UCSD-AML1 (cell line): ENCODE results near the gene SINHCAF.
"Not testable (repeated sequence)": the region's sequence is repeated elsewhere in the genome, so short reads cannot be mapped to it uniquely, and the experiment has no call there.

ENCODE experiments used
- DNase-seq: peaks from one replicate; lab custom pipeline; 2025; ENCODE audit not compliant: unreplicated experiment; lab: John Stamatoyannopoulos, UW

Gene SINHCAF

DNA sequence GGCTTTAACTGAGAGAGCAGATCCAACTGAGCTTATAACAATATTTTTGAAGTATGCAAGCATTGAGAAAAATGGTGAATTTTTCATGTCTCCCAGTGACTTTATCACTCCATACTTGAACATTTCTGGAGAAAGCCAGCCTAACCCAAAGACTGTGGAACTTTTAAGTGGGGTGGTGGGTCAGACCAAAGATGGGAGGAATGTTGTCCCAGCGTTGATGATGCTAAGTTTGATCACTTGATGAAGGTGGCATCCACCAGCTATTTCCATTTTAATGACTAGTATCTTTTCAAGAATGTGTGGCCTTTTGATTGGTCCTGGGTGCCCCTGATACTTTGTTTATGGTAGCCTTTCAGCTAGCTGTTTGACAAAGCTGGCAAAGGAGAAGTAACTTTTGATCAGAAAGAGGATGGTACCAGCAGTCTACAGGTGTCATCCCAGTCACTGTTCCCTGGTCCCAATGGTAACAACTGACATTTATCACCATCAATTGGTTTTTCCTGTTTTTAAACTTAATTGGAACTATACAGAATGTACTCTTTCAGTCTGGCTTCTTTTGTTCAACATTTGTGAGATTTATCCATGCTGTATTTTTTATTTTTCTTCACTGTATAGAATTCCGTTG, 14.2 kb downstream of the SINHCAF start:
- no peak for DNase-seq

DNA sequence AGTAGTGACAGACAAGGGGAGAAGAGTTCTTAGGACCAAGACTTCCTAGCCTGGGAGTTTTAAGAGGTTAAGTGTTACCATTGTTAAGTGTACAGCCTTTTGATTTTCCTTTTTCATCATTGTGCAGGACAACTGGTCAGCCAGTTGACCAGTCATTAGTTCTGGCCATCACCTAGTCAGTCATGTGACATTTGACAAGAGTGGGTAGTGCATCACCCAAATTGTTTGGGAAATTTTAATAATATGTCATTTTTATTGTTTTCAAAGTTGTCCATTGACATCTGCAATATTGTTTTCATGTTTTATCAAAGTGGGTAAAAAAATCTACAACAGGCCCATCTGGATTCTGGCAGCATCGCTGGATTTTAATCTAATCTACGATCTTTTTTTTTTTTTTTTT, 15.5 kb downstream of the SINHCAF start:
- no peak for DNase-seq

DNA sequence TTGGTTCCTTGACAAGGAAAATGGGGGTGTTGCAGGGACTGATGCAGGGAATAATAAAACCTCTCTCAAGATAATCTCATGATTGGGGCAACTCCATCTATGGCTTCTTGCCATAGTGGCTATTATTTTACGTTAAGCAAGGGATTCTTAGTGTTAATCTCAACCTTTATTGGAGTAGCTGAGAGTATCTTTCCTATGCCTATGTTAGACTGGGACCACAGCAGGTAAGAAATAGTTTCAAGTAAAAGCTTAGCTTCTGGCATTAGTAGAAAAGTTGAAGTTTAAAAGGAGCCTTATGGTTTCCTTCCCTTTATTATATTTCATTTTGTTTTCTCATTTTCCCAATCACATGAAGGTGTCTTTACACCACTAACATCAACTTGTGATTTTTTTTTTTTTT, 16.7 kb downstream of the SINHCAF start:
- no peak for DNase-seq

DNA sequence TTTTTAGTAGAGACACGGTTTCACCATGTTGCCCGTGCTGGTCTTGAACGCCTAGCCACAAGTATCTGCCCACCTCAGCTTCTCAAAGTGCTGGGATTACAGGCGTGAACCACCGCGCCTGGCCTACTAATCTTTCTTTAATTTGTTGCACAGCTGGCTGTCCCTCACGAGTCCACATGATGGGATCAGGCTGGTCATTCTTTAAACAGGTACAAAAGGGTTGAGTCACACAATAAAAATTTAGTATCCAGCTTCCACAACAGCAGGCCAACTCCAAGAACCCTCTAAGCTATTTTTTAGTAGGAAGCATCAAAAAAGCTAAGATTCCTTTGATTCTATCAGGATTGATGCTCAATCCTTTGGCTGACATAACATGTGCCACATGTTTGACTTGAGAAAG, 17.8 kb downstream of the SINHCAF start:
- DNase-seq, result no peak

DNA sequence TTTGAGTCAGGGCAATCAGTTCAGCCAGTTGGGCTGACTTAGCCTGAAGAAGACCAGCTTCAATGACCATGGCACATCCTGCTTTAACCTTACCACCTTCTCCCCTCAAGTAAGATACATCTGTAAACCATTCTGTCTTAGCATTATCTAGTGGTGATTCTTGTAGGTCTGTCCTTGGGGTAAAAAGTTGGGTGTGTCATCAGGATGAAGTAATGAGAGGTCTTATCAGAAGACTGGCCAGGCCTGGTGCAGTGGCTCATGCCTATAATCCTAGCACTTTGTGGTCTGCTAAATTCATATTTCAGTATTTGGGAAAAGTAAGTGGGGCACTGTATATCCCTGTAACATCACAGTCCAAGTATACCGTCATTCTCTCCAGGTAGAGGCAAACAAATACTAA, 19.1 kb downstream of the SINHCAF start:
- no peak for DNase-seq

DNA sequence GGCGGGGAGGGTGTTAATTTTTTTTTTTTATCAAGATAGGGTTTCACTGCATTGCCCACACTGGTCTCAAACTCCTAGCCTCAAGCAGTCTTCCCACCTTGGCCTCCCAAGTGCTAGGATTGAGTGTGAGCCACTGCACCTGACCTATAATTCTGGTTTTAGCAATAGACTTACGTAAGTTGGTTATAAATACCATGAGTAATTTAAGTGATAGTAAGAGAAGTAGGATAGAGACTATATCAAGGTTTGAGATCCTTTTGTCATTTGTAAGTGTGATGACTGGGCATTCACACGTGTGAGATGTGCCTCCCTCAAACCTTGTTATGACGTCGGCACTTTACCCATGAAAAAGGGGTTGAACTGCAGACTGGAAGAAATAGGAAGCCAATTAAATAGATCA, 22.5 kb downstream of the SINHCAF start:
- no peak for DNase-seq

DNA sequence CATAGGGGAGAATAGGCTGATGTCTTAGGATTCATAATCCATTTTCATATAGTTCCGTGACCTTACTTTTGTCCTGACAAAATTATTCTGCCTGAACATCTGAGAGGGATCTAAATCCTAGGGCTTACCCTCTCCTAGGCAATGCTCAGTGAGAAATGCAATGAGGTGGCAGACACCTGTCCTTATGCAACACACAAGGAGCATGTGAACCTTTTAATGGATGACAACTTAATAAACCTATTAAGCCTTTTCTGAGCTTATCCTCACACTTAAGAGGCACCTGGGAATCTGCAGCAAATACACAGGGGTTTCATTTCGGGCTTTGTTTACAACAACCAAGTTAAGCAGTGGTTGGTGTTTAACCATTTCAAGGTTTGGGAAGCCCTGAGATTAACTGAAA, 24.6 kb downstream of the SINHCAF start:
- DNase-seq, result no peak

DNA sequence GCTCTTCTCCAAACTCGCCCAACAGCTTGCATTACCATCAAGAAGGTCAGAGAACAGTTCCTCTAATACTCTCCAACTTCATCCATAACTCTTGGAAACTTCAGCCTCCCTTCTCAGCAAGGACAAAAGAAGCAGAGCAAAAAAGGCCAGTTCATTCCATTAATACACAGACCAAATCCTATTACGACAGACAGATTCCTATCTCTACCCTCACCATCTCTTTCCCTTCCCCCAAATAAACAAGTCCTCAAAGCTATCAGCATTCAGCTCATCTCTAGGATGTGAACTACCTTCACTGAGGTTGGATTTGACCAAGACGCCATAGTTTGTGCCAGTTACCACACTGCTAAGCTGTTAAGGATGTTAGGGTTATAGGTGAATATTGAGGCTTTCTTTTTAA, 25.2 kb downstream of the SINHCAF start:
- no peak for DNase-seq

DNA sequence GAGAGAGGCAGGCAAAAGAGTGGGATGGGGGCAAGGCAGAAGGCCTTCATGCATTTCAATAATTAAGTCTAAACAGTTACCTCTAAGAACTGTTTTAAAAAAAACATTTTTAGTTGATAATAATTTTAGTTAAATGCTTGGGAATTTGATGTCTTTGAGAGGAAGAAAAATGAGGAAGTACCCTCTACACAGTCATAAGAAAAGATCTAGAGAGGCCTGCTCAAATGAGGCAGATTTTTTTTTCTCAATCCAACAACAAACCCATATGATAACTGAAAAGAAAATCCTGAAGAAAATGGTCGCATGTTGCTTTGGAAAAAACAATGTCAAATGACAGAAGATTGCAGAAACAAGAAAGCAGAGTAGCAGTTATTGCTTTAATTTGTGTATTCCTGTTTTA, 25.6 kb downstream of the SINHCAF start:
- no peak for DNase-seq

DNA sequence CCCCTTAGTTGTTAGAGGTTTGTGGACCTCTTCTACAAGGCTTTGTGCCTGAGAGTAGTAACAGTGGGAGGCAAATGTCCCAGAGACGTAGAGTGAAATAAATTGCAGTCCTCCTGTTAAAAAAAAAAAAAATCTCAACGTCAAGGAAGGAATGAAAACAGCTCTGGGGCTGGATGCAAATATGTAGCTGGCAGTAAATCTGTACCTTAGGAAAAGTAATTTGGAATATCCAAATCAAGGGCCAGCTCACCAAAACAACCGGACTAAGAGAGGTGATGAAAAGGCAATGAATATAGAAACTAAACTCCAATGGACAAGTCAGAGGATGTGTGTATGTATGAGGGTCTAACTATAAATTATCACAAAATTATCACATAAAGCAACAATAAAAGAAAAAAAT, 27.0 kb downstream of the SINHCAF start:
- no peak for DNase-seq

DNA sequence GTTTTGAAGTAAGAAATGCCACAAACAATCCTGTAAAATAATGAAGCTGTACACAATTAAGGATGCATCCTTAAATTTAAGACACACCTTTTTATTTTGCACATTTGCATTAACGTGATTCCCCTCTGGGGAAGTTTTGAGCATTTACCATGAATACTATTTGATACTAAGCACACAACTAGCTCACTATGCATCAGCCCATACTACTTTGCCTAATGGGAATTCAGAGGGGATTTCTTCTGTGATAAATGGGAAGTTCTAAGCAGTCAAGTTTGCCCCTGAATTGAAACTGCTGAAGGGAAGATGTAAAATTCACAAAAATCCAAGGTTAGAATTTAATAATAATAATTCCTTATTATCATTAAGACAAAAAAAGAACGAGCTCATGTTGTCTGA, 27.4 kb downstream of the SINHCAF start:
- DNase-seq, result no peak

DNA sequence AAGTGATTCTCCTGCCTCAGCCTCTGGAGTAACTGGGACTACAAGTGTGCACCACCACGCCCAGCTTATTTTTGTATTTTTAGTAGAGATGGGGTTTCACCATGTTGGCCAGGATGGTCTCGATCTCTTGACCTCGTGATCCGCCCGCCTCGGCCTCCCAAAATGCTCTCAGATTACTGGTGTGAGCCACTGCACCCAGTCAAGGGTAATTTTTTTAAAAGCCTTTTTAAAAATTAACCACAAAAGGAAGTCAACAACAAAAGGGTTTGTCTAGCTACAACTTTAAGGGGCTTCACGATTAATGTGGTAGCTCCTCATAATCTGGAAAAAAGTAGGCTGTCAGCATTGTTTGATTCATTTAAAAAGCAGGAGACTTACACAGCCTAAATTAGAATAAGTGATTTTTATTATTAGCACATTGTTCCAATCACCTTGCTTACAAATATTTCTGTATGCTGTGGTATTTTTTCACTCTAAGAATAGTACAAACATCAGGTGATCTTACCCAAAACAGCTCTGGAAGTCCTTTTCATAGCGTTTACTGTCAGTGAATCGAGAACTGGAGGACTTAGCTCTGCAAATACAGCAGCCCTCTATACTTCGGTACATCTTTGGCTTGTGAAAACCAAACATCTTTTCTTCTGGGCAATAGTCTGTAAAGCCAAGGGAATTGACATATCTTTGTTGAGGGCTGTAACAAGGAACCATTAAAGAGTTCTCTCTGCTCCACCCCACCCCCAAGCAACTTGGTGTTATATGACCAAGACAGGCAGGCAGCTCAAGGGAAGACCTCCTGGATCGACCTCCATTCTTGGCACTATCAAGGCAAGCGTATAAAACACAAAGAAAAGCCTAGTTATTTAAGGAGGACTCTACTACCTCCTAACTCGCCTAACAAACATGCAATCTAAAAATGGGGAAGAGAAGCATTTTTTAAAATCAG, 28.1 kb downstream of the SINHCAF start:
- DNase-seq, result no peak

DNA sequence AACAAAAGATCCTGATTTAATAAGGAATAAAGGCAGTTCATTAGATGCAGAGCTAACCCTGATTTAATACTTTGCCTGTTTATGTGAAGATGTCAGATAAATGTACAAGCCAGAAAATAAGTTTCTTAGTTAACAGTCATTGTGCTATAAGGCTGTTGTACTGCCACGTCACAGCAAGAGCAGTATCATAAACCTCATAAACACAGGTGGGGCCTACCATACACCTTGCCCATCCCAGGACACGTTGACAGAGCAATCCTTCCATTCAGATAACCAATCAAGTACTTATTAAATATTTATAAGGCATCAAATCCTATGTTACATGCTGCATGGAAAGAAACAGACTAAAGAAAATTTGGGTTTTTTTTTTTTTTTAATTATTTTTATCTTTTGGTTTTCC, 36.5 kb downstream of the SINHCAF start:
- no peak for DNase-seq

DNA sequence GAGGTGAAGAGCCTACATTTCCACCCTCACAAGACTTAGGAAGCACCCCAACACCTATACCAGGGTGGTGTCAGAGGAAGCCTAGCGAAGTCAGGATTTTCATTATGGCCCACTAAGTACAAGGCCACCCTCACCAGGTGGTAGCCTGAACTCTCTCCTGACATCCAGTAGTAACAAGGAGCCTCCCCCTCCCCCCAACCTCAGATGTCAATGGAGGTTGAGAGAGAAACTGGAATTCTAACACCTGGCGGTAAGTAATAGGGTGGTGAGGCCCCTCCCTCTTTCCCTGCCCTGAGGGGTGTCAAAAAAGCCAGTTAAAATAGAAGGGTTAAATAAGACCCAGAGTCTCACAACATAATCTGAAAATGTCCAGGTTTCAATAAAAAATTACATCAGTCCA, 37.6 kb downstream of the SINHCAF start:
- no peak for DNase-seq

DNA sequence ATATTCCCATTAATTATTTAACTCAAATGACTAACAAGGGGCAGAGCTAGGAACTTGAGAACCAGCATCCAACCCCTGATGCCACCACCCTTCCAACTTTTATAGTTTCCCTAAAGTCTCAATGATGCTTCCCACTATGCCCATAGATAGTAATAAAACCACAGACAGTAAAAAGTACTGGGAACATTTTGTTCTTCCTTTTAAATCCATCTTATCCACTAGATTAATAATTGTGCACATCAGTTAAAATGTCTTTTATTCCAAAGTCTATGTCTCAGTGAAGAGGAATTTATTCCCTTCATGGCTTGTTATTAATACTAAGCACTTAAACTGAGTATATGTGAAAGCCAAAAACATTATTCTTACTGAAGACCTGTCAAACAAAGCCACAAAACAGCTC, 45.8 kb downstream of the SINHCAF start:
- no peak for DNase-seq

DNA sequence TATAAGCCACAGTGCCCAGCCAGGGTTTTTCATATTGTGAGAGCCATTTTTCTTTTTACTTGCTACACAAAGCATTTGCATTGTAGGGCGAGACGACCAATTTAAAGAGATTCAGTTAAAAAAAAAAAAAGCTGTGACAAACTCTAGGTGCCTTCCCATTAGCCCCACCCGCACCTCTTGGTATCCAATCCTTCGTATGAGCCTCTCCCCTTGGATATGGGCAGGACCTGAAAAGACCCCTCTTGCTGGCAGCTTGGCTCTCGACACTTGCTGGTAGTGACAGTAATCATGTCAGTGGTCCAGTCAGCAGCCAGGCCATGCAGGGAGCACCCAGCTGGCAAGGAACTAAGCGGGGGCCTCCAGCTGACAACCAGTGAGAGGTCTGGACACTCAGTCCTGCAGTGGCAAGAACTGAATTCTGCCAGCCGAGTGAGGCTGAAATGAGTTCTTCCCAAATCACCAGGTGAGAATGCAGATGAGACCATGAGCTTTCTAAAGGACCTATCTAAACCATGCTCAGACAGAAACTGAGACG, 46.5 kb downstream of the SINHCAF start:
- DNase-seq, result no peak

DNA sequence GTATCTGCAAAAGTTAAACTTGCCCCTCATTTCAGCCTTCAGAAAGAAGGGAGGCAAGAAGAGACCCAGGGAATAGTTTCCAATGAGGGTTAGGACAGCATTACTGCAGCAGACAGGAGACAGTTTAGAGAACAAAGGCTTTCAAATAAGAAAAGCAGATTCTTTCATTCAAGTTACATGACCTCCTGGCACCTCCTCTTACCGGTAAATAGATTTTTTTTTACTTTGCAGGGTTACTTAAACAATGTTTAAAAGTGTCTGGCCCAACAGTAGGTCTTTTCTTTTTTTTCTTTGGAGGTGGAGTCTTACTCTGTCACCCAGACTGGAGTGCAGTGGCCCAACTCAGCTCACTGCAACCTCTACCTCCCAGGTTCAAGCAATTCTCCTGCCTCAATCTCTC, 47.1 kb downstream of the SINHCAF start:
- no peak for DNase-seq

DNA sequence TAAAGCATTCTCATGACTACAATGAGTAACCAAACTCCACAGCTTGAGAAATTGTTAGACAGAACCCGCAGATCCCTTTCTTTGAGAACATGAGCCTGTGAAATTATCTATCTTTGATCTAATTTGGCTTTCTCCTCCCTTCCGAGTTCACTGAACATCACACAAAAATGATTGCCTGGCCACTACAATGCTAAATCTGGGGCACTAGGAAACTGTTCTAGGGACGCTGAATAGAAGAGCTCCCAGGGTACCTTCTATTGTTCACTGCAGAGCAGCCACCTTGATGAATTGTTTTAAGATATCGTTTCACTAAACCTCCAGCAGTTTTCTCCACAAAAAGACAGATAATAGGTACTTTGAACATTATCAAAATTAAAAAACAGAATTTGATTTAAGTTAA, 47.5 kb downstream of the SINHCAF start:
- no peak for DNase-seq

DNA sequence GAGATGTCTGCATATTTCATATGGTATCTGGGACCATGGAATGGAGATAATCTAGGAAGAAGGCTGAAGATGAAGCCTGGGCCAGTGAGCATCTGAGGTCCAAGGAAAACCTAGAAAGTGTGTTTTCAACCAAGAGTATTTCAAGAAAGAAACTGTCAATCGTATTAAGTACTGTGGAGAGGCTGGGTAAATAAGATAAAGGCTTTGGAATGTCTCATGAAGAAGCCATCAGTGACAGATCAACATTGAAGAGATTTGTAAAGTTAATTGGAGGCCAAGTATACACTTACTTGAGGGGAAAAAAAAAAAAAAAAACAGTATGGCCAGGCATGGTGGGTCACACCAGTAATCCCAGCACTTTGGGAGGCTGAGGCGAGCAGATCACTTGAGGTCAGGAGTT, 48.9 kb downstream of the SINHCAF start:
- DNase-seq, result no peak

DNA sequence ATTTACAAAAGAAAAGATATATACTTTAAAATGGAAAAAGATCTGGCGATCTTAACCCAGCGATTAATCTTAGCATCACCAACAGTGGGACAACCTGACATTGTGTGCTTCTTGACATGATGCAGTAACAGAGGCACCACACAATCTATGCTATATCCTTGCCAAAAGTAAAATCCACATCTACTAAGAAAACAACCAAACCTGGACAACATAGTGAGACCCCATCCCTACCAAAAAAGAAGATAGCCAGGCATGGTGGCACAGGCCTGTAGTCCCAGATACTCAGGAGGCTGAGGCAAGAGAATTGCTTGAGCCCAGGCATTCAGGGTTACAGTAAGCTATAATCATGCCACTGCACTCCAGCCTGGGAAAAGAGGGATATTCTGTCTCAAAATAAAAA, 50.5 kb downstream of the SINHCAF start:
- no peak for DNase-seq

DNA sequence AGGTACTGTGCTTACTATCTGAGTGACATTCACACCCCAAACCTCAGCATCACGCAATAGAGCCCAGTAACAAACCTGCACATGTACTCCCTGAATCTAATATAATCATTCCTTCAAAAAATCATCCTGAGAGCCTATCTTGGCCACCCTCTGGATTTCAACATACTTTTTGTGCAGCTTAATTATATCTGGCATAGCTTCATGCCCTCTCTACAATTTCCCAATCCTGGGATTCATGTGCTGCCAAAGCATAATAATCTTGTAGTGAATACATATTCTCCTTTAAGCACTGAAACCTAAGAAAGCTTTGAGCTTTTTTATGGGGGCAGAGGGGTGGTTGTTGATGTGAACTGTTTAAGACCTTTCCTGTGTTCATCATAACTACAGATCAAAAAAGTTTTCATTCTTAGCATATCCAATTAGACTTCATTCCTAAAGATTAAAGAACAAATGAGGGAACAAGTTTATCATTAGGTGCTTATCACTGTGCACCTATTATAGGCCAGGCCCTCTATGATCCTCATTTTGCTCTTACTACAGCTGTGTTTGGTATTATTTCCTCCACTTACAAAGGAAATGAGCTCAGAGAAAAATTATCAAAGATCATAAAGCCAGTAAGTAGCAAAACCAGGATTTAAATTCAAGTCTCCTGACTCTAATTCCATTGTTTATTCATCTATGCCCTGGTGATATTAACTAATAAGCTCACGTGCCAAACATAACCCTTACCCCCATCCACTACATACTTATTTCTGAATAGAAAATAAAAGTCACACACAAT, 51.2 kb downstream of the SINHCAF start:
- DNase-seq, result no peak

DNA sequence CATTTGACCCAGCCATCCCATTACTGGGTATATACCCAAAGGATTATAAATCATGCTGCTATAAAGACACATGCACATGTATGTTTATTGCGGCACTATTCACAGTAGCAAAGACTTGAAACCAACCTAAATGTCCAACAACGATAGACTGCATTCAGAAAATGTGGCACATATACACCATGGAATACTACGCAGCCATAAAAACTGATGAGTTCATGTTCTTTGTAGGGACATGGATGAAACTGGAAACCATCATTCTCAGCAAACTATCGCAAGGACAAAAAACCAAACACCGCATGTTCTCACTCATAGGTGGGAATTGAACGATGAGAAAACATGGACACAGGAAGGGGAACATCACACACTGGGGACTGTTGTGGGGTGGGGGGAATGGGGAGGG, 52.2 kb downstream of the SINHCAF start:
- DNase-seq, result not testable (repeated sequence)
